HCT116 (cell line): ENCODE data around the gene DPF1.

ENCODE experiments used
- CBX3 ChIP-seq: IDR thresholded peaks from 2 replicates; pipeline ENCODE4 v1.6.1; 2012; ENCODE audit warnings: low read depth
- CEBPB ChIP-seq: IDR thresholded peaks from 2 replicates; pipeline ENCODE4 v1.6.1; 2012; ENCODE audit warnings: low read depth
- CTCF ChIP-seq, 3 experiments: fragments of 200-600 bp in 1 of 3; sonication (generic) in 1 of 3; IDR thresholded peaks in 2 of 3; conservative IDR thresholded peaks in 1 of 3; 2 replicates each; pipeline ENCODE4 v1.5.1; 2012 to 2017; ENCODE audit warnings: low read depth in 2 of 3, low read length in 2 of 3, antibody characterized with exemption in 1 of 3, borderline replicate concordance in 1 of 3, control low read depth in 1 of 3, mild to moderate bottlenecking in 1 of 3, mixed read lengths in 1 of 3, mixed run types in 1 of 3, moderate library complexity in 1 of 3; ENCODE audit not compliant: insufficient read depth in 1 of 3
- EZH2 ChIP-seq: fragments of 200-600 bp; sonication (generic); IDR thresholded peaks from 2 replicates; pipeline ENCODE4 v1.6.1; 2017; ENCODE audit warnings: antibody characterized with exemption, mixed run types
- EZH2phosphoT487 ChIP-seq: fragments of 200-600 bp; IDR thresholded peaks from 2 replicates; pipeline ENCODE4 v1.6.1; 2018; ENCODE audit warnings: antibody characterized with exemption, borderline replicate concordance
- MAX ChIP-seq: IDR thresholded peaks from 2 replicates; pipeline ENCODE4 v1.6.1; 2012
- POLR2A ChIP-seq: IDR thresholded peaks from 2 replicates; pipeline ENCODE4 v1.7.0; 2011; ENCODE audit warnings: borderline replicate concordance; ENCODE audit not compliant: insufficient read depth, insufficient read length; ENCODE audit errors: extremely low read depth
- SIN3A ChIP-seq: IDR thresholded peaks from 2 replicates; pipeline ENCODE4 v1.6.1; 2012; ENCODE audit warnings: low read depth
- SP1 ChIP-seq: IDR thresholded peaks from 2 replicates; pipeline ENCODE4 v1.6.1; 2012; ENCODE audit warnings: low read depth

GRCh38 chr19:38164526-38164925 lies 59.5 kb downstream of the DPF1 start:
- TF ChIP-seq CTCF (IDR thresholded peaks at IDR 0.05 in 2 of 3, conservative IDR thresholded peaks at IDR 0.05 in 1 of 3; ENCODE audit: borderline replicate concordance in 1 of 3, insufficient read depth in 1 of 3, low read depth in 2 of 3, low read length in 2 of 3), result no peak
- TF ChIP-seq EZH2, result no peak
- no peak for TF ChIP-seq SP1
- TF ChIP-seq POLR2A, result no peak
- TF ChIP-seq EZH2phosphoT487, result no peak
- TF ChIP-seq SIN3A, result no peak
- no peak for TF ChIP-seq MAX
- no peak for TF ChIP-seq CEBPB
- no peak for TF ChIP-seq CBX3
